SW 1271 (cell line): ENCODE measurements around the gene FGG.

Experiments
- DNase-seq, 2 experiments: peaks; one replicate each; lab custom pipeline; 2025; lab: John Stamatoyannopoulos, UW

The FGG gene

DNA sequence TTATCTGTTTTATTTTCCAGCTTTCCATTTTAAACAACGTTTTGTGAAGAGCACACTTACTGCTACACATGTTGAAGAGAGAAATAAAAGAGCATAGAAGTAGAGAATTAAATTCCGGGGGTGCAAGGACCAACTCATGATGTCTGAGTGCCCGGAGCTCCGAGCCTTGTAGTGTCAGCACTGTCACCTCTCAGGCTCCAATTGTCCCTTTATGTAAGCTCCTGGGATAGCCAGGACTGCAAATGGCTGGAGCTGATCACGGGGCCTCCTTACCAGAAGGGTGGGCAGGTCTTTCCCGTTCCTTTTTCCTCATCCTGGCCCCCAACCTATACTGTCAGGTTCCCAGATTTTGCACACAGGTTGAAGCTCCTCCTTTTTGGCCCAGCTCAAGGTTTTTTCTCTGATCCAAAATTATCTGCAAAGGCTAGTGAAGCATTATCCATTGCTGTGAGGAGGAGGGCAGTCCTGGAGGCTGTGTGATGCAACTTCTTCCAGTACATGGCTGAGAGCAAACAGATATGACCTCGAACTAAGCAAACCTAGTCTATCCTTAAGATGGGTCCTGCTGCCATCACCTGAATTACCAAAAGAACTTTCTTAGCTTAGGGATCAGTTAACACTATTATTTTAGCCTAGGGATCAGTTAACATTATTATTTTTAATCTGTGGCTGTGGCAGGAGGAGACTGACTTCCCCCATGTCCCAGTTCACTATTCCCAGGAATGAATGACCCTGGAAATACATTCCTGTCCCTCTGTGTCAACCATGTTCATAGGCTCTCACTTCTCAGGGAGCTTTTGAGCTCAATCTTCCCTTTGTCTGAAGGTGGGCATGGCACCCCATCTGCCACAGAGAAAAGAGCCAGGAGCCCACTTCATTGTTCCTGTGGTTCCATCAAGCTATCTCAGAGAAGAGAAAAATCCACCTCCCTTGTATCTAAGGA lies at the start of gene FGG:
Gene FGG (minus strand): TSS at position 185 of the 943 bp plus-strand sequence. CDS start 47 bp downstream, at position 138.
- no peak for DNase-seq

DNA sequence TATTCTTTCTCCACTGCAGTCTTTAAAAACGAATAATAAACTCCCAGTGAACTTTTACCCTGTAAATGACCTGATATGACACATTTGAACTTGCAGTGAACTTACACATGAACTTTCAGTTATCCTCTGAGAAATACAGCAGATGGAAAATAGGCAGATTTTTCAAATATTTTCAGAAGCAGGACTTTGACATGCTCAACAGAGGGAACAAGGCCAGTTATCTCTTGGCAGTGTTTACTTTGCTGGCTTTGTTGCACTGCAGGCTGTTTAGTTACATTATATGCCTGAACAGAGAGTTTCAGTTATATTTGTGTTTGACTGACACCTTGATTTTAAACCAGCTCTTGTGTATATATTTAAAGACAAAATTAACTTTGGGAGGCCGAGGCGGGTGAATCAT lies 47.6 kb upstream of the FGG start:
- DNase-seq, result no peak

- DNase-seq, result no peak
These were observed 46.4 kb upstream of the FGG start for GRCh38 chr4:154658680-154659405.

- DNase-seq, result no peak
These were observed 31.0 kb upstream of the FGG start for GRCh38 chr4:154643493-154643892.

DNA sequence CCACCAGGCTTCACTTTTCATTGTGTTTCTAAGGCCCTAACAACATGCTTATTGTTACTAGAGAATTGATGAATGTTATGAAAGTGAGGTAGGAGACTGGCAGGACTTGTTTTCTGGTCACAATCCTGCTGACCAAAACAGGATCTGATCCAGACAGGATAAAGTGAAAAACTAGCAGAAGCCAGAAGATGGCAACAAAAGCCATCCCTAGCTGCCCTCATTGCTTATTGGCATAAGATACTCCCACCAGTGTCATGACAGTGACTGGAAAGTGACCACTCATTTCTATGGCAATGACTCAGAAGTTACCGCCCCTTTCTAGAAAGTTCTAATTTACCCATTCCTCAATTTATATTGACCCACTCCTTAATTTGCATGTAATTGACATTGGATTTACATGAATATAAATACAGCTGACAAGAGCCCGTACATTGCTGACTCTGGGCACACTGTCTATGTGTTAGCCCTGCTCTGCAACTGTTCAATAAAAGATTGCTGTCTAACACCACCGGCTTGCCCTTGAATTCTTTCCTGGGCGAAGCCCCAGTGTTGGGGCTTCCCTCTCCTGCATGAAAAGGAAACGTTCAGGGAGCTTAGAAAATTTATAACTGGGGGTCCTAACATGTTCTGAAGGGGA lies 30.0 kb upstream of the FGG start:
- no peak for DNase-seq

DNA sequence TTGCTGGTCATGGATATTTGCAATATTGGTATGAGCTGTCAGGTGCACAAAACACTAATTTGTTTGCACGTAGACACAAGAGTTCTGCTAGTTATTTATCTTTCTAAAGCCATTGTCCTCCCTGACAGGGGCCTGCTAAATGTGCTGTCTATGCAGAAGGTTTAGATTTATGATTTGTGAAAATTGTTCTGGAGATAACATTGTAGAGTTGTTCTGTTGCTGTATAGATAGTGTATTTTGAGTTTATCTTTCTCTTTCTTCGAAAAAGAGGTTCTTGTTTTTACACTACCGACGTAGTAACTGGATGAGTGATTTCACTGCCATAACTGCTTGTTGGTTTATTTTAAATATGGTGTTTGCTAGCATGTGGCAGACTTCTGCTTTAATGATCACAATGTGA lies 28.5 kb upstream of the FGG start:
- no peak for DNase-seq

GRCh38 chr4:154634058-154634457 lies 21.6 kb upstream of the FGG start:
- DNase-seq, result no peak

GRCh38 chr4:154631828-154632227 lies 19.4 kb upstream of the FGG start:
- DNase-seq, result no peak

GRCh38 chr4:154630324-154630723 lies 17.9 kb upstream of the FGG start:
- no peak for DNase-seq

GRCh38 chr4:154626793-154627484 lies 14.5 kb upstream of the FGG start:
- DNase-seq, result no peak

DNA sequence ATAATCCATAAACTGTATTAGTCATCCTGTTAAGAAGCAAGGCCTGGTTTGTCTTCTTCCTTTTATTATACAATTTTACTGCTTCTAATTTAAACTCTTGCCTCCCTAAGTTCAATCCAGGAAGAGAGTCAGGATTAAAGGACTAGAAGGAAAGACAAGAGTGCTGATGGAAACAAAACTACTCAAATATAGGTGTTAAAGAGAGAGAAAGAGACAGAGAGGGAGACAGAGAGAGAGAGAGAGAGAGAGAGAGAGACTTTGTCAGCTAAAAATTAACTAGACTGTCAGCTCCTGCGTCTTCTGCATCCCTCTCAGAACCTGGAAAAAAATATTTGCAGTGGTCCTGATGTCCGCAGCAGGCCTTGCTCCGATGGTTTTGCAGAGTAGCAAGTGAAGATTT lies 13.5 kb upstream of the FGG start:
- DNase-seq, result no peak

DNA sequence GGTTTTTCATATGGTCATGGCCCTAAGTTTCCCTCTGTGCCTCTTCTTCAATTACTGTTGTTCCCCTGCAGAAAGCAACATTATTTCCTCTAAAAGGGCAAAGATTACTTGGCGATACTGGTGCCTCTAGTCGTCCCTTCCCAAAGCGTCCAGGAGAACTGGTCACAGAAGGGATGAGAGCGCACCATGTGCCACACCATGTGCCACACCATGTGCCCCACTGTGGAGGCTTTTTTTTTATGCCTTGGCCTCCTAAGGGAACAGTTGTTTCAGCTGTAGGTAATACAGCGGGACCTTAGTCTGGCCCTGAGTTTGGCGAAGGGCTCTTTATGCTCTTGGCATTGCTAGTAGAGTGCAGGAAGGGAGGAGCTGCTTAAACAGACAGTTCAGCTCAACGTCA lies 11.5 kb upstream of the FGG start:
- no peak for DNase-seq

- DNase-seq, result no peak
These were observed 11.0 kb upstream of the FGG start for GRCh38 chr4:154623436-154623835.

GRCh38 chr4:154622598-154622997 lies 10.1 kb upstream of the FGG start:
- peak; percentile 1 to 31 for DNase-seq

DNA sequence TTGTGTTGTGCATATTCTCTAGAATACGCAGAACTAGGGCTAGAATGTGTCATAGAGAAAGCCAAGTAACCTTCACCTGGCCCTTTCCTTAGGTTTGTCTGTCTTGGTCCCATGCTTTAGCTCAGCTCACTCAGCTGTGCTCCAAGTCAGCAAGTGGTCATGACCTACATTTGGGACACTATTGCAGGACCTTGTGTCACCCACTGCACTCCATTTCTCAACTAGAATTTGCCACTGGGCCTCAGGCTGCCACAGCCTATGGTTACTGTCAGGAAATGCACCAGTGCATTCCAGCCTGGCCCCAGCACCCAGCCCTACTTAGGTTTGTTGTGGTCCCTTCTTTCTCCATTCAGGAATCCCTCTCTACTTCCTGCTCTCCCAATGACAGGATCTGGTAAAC lies 7.7 kb upstream of the FGG start:
- DNase-seq, result no peak

- peak in 1 of 2 experiments; percentile 29 for DNase-seq
These were observed 6.4 kb upstream of the FGG start for GRCh38 chr4:154618708-154619315.

DNA sequence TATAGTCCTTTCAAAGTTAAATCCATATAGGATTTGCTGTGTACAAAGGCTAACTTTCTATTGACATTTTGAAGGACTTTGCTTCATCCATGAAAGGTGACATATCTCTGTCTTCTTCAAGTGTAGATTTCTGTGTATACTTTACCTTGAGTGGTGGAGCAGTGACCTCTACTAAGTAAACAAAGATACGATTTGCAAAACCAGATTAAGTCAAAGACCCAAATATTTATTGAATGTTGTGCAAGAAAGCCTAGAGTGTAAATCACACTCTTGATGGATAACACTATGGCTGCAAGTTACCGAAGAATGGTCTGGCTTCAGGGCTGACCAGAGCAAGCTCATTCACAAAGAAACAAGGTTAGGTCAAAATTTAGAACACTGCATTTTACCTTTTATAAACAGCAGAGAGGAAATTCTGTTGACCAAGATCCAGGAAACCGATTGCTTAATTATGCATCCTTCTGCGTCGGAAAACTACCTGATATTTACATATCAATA lies 5.4 kb upstream of the FGG start:
- no peak for DNase-seq

DNA sequence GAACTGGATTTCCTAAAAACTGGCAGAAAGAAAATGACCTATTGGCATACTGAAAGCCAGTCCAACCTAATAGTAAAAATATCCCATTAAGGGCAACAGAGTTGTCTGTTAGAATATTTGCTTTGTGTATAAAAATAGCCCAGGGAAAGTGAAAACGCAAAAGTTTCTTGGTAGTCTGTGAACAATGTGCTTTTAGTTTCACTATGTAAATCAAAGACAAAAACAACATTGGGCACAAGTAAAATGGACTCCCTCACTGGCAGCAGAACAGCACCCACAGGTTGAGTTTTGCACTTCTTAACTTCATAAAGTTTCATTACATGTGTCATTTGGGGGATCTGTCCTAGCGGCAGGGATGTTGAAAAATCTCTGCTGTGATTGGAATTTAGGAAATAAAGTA lies 4.3 kb upstream of the FGG start:
- DNase-seq, result no peak

GRCh38 chr4:154616287-154616686 lies 3.8 kb upstream of the FGG start:
- DNase-seq, result no peak

DNA sequence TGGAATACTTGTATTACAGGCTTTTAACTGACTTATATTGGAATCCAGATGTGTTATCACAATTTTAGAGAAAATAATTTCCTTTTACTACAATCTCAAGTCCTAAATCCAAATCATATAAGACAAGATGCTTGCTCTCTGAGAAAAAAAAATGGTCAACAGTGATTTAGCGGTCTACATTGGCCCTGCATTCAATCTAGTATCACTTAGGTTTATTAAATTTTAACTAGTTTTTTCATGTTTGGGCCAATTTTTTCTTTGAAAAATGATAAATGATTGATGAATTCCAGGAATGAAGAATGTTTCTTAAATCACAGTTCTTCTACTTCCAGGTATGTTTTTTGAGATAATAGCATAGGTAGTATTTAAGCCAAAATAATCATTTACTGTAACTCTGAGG lies 2.8 kb upstream of the FGG start:
- no peak for DNase-seq

DNA sequence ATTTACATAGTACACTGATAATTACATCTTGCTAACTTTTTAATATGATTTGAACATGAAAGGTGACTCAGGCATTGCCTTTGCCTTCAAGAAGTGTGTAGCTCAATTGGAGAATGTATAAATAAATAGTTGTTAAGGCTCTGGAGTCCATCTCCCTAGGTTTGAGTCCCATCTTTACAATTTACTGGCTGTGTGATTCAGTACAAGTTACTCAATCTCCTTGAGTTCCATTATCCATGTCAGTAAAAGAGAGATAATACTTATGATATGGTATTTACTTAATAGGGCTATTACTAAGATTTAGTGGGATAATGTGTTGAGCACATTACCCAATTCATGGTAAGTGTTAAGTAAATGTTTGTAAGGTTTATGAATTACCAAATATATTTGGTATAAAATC lies 1.9 kb upstream of the FGG start:
- no peak for DNase-seq

DNA sequence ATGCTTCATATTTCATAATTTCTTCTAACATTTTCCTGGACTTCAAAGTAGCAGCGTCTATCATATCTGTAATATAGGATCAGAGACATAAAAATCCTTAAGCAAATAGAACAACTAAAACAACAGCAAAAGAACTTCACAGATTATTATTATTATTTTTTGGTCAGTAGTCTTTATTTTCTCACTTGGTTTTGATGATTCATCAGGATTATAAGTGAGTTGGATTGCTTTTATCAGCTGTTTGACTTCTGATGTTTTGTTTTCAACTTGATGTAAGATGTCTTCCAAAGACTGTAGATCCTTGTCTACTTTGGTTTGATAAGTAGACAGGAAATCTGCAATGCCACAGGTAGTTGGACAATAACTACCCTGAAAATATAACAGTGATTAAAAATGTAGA lies 623 bp downstream of the FGG start:
- no peak for DNase-seq
